Measurements from ENCODE around the gene SF3A1. TPM values are rescaled to one million over a fixed set of nuclear protein-coding genes. Genes with fewer than 3 reads are reported as not detected.
A peak's percentile ranks its signal among the peaks of the same experiment; 100 is the strongest.

The SF3A1 gene
- total RNA-seq, 1 experiment from 2014 or later: 272 TPM

DNA sequence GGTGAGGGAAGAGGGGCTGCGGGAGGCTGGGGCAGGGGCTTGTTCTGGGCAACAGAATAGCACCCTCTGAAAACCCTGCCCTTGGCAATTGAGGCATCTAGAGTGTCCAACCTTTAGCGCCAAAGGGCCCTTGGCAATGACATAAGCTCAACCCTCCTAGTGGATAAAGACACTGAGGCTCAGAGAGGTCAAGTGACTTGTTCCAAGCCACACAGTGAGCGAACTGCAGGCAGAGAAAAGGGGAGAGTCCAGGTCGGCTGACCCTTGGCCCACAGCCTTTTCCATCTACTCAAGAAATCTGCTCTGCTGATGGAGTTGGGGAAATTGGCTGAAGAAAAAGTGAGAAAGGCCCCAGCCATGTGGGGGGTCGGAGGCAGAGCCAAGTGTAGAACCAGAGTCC is 43.0 kb upstream of the SF3A1 start:
- CTCF ChIA-PET: interaction anchor here (1.1 kb wide), 1 partner anchor 12 kb away, joined by 5 read pairs; the partner anchor contains the start of gene RNF215

DNA sequence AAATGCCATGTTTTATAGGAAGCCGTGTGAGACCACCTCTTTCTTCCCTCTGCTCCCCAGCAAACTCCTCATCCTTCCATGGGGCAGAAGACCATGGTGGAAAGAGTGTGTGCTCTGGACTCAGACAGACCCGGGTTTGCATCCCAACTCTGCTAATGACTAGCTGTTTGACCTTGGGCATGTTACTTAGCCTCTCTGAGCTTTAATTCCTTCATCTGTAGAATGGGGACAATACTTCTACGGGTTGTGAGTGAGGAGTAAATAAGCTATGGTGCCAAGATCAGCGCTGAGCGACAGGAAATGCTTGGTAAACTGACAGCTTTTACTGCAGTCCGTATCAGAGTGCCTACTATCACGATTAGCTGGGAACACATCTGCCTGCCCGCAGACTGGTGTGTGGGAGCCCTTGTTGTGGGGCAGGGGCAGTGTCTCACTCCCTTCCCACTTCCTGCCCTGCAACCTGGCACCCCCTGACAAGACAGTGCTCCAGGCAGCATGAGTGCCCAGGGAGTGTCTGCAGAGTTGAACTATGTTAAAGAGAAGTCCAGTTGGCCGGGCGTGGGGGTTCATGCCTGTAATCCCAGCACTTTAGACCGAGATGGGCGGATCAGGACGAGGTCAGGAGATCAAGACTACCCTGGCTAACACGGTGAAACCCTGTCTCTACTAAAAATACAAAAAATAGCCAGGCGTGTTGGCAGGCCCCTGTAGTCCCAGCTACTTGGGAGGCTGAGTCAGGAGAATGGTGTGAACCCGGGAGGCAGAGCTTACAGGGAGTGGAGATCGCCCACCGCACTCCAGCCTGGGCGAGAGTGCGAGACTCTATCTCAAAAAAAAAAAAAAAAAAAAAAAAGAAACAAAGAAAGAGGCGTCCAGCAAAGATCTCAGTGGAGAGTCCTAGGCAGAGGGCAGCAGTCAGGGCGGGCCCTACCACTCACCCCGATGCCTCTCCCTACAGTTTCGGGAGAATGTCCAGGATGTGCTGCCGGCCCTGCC is 42.3 kb upstream of the SF3A1 start:
- Mint-ChIP-seq H3K9me3 (no peaks in the 10 kb centered on the region), H3K4me3 (no peak overlapping the region), H3K4me1 (peaks cover 27% of the 10 kb centered on the region), H3K27ac (no peak overlapping the region), H3K27me3 (ENCODE audit: low read depth) (peaks cover 57% of the 10 kb centered on the region), H3K36me3 (no peaks in the 10 kb centered on the region)
- POLR2A ChIA-PET: interaction anchor here (1.2 kb wide), 1 partner anchor 15 kb away, joined by 4 read pairs; no protein-coding TSS in a partner anchor
- CTCF ChIA-PET: interaction anchor here (1.1 to 4.1 kb wide), 2 partner anchors 11 to 25 kb away, joined by 5 to 56 read pairs; partner anchors contain the start of genes MTFP1 and RNF215
- TF ChIP-seq TEAD4 (CRISPR knock-in tag; IDR thresholded peaks at IDR 0.05) (no peak), ATF1 (CRISPR knock-in tag; IDR thresholded peaks at IDR 0.05) (no peak), FOXP1 (CRISPR knock-in tag; IDR thresholded peaks at IDR 0.05; ENCODE audit: borderline replicate concordance) (no peak)
- TF ChIP-seq, protein P1, sequence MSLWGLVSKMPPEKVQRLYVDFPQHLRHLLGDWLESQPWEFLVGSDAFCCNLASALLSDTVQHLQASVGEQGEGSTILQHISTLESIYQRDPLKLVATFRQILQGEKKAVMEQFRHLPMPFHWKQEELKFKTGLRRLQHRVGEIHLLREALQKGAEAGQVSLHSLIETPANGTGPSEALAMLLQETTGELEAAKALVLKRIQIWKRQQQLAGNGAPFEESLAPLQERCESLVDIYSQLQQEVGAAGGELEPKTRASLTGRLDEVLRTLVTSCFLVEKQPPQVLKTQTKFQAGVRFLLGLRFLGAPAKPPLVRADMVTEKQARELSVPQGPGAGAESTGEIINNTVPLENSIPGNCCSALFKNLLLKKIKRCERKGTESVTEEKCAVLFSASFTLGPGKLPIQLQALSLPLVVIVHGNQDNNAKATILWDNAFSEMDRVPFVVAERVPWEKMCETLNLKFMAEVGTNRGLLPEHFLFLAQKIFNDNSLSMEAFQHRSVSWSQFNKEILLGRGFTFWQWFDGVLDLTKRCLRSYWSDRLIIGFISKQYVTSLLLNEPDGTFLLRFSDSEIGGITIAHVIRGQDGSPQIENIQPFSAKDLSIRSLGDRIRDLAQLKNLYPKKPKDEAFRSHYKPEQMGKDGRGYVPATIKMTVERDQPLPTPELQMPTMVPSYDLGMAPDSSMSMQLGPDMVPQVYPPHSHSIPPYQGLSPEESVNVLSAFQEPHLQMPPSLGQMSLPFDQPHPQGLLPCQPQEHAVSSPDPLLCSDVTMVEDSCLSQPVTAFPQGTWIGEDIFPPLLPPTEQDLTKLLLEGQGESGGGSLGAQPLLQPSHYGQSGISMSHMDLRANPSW (CRISPR knock-in tag; conservative IDR thresholded peaks at IDR 0.05; ENCODE audit: low read depth): no peak
- TF ChIP-seq, protein P2, sequence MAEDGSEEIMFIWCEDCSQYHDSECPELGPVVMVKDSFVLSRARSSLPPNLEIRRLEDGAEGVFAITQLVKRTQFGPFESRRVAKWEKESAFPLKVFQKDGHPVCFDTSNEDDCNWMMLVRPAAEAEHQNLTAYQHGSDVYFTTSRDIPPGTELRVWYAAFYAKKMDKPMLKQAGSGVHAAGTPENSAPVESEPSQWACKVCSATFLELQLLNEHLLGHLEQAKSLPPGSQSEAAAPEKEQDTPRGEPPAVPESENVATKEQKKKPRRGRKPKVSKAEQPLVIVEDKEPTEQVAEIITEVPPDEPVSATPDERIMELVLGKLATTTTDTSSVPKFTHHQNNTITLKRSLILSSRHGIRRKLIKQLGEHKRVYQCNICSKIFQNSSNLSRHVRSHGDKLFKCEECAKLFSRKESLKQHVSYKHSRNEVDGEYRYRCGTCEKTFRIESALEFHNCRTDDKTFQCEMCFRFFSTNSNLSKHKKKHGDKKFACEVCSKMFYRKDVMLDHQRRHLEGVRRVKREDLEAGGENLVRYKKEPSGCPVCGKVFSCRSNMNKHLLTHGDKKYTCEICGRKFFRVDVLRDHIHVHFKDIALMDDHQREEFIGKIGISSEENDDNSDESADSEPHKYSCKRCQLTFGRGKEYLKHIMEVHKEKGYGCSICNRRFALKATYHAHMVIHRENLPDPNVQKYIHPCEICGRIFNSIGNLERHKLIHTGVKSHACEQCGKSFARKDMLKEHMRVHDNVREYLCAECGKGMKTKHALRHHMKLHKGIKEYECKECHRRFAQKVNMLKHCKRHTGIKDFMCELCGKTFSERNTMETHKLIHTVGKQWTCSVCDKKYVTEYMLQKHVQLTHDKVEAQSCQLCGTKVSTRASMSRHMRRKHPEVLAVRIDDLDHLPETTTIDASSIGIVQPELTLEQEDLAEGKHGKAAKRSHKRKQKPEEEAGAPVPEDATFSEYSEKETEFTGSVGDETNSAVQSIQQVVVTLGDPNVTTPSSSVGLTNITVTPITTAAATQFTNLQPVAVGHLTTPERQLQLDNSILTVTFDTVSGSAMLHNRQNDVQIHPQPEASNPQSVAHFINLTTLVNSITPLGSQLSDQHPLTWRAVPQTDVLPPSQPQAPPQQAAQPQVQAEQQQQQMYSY (CRISPR knock-in tag; IDR thresholded peaks at IDR 0.05): peak; percentile 31; the same call in 1 of the 2 replicates
- DNase-seq (ENCODE audit: low spot score) (no peak), ATAC-seq (no peak)

More for the DNA sequence above, 43.0 kb upstream of the SF3A1 start:
- H3K4me1 Mint-ChIP-seq: peaks cover 27% of the 10 kb centered on the region
- ATAC-seq (no peak), DNase-seq (ENCODE audit: low spot score) (no peak)
- no peak overlapping the region for H3K4me3 Mint-ChIP-seq
- H3K27me3 Mint-ChIP-seq (ENCODE audit: low read depth): peaks cover 58% of the 10 kb centered on the region
- TF ChIP-seq, protein P3, sequence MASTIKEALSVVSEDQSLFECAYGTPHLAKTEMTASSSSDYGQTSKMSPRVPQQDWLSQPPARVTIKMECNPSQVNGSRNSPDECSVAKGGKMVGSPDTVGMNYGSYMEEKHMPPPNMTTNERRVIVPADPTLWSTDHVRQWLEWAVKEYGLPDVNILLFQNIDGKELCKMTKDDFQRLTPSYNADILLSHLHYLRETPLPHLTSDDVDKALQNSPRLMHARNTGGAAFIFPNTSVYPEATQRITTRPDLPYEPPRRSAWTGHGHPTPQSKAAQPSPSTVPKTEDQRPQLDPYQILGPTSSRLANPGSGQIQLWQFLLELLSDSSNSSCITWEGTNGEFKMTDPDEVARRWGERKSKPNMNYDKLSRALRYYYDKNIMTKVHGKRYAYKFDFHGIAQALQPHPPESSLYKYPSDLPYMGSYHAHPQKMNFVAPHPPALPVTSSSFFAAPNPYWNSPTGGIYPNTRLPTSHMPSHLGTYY (CRISPR knock-in tag; IDR thresholded peaks at IDR 0.05): no peak
- TF ChIP-seq CBFB (CRISPR knock-in tag; IDR thresholded peaks at IDR 0.05; ENCODE audit: low read depth): no peak
- TF ChIP-seq ELF4 (CRISPR knock-in tag; IDR thresholded peaks at IDR 0.05; ENCODE audit: low read depth): no peak
- TF ChIP-seq, protein P4, sequence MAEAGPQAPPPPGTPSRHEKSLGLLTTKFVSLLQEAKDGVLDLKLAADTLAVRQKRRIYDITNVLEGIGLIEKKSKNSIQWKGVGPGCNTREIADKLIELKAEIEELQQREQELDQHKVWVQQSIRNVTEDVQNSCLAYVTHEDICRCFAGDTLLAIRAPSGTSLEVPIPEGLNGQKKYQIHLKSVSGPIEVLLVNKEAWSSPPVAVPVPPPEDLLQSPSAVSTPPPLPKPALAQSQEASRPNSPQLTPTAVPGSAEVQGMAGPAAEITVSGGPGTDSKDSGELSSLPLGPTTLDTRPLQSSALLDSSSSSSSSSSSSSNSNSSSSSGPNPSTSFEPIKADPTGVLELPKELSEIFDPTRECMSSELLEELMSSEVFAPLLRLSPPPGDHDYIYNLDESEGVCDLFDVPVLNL (CRISPR knock-in tag; IDR thresholded peaks at IDR 0.05; ENCODE audit: borderline replicate concordance, low read depth): no peak
- no peak for TF ChIP-seq FOXK1 (CRISPR knock-in tag; IDR thresholded peaks at IDR 0.05)
- TF ChIP-seq KAT7 (CRISPR knock-in tag; IDR thresholded peaks at IDR 0.05; ENCODE audit: borderline replicate concordance): no peak
- no peak for TF ChIP-seq CREM (CRISPR knock-in tag; IDR thresholded peaks at IDR 0.05)
- TF ChIP-seq, protein P5, sequence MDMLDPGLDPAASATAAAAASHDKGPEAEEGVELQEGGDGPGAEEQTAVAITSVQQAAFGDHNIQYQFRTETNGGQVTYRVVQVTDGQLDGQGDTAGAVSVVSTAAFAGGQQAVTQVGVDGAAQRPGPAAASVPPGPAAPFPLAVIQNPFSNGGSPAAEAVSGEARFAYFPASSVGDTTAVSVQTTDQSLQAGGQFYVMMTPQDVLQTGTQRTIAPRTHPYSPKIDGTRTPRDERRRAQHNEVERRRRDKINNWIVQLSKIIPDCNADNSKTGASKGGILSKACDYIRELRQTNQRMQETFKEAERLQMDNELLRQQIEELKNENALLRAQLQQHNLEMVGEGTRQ (CRISPR knock-in tag; IDR thresholded peaks at IDR 0.05): no peak
- TF ChIP-seq, protein P6, sequence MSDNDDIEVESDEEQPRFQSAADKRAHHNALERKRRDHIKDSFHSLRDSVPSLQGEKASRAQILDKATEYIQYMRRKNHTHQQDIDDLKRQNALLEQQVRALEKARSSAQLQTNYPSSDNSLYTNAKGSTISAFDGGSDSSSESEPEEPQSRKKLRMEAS (CRISPR knock-in tag; IDR thresholded peaks at IDR 0.05): no peak
- no peaks in the 10 kb centered on the region for H3K9me3 Mint-ChIP-seq
- POLR2A ChIA-PET: no interaction called here
- H3K36me3 Mint-ChIP-seq: no peaks in the 10 kb centered on the region
- no peak overlapping the region for H3K27ac Mint-ChIP-seq
